Measurements from ENCODE around the gene POLR3H.

POLR3H gene

DNA sequence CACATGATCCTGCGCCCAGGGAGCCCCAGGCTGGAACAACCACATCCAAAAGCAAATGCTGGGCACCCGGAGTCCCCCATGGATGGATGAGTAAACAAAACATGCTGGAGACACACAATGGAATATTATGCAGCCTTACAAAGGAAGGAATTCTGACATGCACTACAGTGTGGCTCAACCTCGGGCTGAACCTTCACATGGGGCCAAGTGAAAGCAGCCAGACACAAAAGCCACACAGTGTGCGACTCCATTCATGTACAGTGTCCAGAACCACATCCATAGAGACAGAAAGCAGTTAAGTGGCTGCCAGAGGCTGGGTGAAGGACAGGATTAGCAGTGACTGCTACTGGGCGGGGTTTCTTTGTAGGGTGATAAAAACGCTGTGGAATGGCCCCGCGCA is 10.1 kb downstream of the POLR3H start:
- in situ Hi-C loops (cut with HindIII; ENCODE audit: low sequenced_read_pairs) = no loop called here
- TF ChIP-seq, protein P1, sequence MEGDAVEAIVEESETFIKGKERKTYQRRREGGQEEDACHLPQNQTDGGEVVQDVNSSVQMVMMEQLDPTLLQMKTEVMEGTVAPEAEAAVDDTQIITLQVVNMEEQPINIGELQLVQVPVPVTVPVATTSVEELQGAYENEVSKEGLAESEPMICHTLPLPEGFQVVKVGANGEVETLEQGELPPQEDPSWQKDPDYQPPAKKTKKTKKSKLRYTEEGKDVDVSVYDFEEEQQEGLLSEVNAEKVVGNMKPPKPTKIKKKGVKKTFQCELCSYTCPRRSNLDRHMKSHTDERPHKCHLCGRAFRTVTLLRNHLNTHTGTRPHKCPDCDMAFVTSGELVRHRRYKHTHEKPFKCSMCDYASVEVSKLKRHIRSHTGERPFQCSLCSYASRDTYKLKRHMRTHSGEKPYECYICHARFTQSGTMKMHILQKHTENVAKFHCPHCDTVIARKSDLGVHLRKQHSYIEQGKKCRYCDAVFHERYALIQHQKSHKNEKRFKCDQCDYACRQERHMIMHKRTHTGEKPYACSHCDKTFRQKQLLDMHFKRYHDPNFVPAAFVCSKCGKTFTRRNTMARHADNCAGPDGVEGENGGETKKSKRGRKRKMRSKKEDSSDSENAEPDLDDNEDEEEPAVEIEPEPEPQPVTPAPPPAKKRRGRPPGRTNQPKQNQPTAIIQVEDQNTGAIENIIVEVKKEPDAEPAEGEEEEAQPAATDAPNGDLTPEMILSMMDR (IDR thresholded peaks at IDR 0.05; ENCODE audit: low read depth, low read length, missing control alignments) = no peak
- no peak overlapping the region for H3K4me3 ChIP-seq (ENCODE audit: low read depth, low read length)
- no peak for DNase-seq (ENCODE audit: low read depth)

DNA sequence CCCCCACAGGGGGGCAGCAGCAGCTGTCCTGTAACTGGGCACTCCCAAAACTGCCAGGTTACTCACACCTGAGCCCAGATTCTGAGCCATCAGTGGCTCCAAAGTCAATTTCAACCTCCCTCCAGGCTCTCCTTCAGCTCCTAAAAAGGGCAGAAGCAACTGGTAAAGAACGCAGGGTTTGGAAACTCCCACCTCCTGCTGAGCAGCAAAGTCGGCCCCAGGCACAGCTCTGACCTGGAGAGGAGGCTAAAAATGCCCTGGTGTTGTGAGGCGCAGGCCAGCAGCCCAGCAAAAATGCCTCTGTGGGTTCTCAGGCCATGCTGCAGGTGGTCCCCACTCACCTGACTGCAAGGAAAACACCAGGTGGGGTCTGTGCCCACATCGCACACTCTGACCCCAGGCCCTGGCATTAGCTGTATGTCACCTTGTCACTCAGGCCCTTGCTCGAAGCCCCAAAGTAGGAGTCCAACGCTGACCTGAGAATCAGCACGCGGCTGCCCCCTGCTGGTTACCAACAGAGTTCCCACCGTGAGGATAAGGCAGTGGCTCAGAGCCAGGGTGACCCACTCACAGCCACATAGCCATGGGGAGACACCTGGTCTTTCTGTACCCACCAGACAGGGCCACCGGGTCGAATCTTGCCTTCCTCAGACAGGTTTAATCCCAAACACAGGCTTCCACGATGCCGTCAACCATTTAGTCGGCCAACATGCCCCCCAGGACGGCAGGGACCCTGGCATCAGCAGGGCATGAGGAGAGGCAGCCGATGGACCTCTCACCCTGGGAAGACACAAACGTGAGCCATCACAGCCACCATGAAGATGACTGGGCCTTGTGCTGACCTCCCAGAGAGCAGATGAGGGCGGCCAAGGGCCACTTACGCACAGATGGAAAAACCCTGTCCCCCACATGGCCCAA is 11.1 kb downstream of the POLR3H start:
- peak; percentile 27 for DNase-seq (ENCODE audit: low read depth)
- in situ Hi-C loops (cut with HindIII; ENCODE audit: low sequenced_read_pairs) = no loop called here
- no peak overlapping the region for H3K4me3 ChIP-seq (ENCODE audit: low read depth, low read length)
- TF ChIP-seq, protein P1 (IDR thresholded peaks at IDR 0.05; ENCODE audit: low read depth, low read length, missing control alignments) = peak; percentile 89

DNA sequence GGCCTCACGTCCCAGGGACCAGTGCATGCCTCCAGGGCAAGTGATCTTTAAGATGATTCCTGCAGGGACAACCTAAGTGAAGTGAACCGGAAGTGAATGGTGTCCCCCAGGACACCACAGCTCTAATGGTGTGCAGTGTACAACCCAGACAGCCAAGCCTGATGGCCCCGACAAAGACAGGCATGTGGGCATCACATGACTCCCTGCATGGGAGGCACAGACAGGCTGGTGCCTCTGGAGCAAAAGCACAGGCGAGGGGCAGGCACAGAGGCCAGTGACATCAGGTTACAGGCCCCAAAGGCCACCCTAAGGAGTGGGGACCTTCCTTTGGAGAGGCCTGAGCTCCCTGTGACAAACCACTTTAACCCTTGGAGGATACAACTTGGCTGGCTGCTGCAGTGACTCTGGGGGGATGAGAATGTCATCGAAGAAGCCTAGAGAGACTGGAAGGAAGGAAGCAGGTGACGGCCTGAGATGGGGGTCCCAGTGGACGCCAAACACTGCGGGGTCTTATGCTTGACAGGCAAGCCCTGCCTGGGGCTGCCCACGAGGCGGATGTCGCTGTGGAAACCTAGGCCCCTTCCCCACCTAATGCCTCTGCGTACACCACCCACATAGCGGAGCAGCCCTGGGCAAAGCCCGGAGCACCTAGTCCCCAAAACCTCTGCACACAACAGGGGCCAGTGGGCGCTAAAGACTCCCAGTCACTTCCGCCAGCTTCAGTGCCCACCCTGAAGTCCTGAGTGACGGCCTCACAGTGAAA is 12.4 kb downstream of the POLR3H start:
- no peak for DNase-seq (ENCODE audit: low read depth)
- TF ChIP-seq, protein P1 (IDR thresholded peaks at IDR 0.05; ENCODE audit: low read depth, low read length, missing control alignments) = no peak
- no peak overlapping the region for H3K4me3 ChIP-seq (ENCODE audit: low read depth, low read length)
- in situ Hi-C loops (cut with HindIII; ENCODE audit: low sequenced_read_pairs) = no loop called here

DNA sequence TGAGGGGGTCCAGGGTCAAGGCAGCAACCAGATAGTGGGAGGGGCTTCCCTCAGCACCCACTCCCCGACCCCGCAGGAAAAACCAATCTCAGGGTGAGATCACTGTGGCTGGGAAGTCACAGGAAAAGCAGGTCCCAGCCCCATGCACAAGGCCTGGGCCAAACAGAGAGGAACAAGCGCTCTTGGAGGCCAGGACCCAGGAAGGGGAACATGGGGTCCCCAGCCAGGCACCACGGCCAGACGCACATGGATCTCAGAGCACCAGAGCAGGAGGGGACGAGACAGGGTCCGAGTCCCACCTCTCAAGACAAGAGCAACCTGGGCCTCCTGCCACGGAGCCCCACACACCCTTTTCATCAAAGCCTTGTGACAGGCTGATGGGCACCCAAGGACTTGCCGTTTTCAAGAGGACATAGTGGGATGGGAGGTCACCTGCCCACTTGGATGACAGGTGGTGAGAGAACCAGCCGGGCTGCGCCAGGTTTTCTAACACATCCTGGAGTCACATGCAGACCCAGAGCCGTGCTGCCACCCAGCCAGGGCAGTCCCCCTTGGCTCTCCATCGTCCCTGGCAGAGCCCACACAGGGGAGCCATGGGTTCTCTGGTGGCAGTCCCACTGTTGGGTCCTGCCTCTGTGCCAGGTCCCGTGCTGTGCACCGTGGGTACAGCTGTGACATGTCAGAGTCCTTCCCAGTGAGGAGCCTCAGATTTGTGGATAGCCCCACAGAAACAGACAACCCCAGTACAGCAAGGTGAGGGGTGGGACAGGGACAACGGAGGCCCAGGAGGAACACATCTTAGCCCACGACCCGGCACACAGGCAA is 13.2 kb downstream of the POLR3H start:
- in situ Hi-C loops (cut with HindIII; ENCODE audit: low sequenced_read_pairs) = no loop called here
- no peak overlapping the region for H3K4me3 ChIP-seq (ENCODE audit: low read depth, low read length)
- no peak for DNase-seq (ENCODE audit: low read depth)
- TF ChIP-seq, protein P1 (IDR thresholded peaks at IDR 0.05; ENCODE audit: low read depth, low read length, missing control alignments) = no peak

DNA sequence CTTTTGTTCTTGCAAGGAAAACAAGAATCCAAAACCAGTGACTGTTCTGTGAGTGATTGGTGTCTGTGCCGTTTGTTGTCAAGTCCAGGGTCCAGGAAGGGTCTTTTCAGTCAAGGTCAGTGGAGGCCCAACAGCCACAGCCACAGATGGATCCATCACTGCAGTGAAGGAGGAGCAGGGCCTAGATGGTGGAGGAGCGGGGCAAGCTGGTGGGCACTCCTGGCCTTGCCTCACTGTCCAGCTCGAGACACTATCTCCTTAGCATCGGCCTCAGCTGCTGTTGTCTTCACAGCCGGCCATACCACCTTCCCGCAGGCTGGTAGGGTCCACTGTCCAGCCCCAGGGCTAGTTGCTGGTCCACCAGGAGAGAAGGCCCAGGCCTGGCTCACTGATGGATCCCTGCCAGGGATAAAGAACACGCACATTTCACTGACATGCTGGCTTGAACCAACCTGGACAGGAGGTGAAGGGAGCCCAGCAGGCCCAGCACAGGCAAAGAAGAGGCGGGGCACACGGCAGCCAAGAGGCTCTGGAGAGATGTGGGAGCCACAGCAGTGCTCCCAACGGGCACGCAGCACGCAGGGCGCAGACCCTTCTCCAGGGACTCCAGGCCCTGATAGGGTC is 15.2 kb downstream of the POLR3H start:
- DNase-seq (ENCODE audit: low read depth) = no peak
- in situ Hi-C loops (cut with HindIII; ENCODE audit: low sequenced_read_pairs) = no loop called here
- no peak overlapping the region for H3K4me3 ChIP-seq (ENCODE audit: low read depth, low read length)
- TF ChIP-seq, protein P1 (IDR thresholded peaks at IDR 0.05; ENCODE audit: low read depth, low read length, missing control alignments) = no peak
